KMS-11 (cell line): Measurements from ENCODE around the gene SCNN1B.
A peak's percentile ranks its signal among the peaks of the same experiment; 100 is the strongest.

Experiments used
- H2AFZ ChIP-seq: fragments of 200-600 bp; sonication (generic); 2 replicates; pipeline ENCODE4 v1.6.1; 2016; ENCODE audit warnings: antibody characterized with exemption, mixed run types, low read depth
- H3K27ac ChIP-seq: fragments of 200-600 bp; sonication (generic); 2 replicates; pipeline ENCODE4 v1.6.1; 2016; ENCODE audit warnings: mild to moderate bottlenecking, mixed run types
- H3K27me3 ChIP-seq: fragments of 200-600 bp; sonication (generic); 2 replicates; pipeline ENCODE4 v1.6.1; 2017; ENCODE audit warnings: mild to moderate bottlenecking, low read depth, mixed run types, moderate library complexity; ENCODE audit not compliant: insufficient read depth
- H3K36me3 ChIP-seq: fragments of 200-600 bp; sonication (generic); 2 replicates; pipeline ENCODE4 v1.6.1; 2017; ENCODE audit warnings: mild to moderate bottlenecking, mixed run types; ENCODE audit not compliant: insufficient read depth
- H3K4me1 ChIP-seq: fragments of 200-600 bp; sonication (generic); 2 replicates; pipeline ENCODE4 v1.6.1; 2016; ENCODE audit warnings: mild to moderate bottlenecking, low read depth, mixed run types; ENCODE audit not compliant: poor library complexity, severe bottlenecking
- H3K4me2 ChIP-seq: fragments of 200-600 bp; sonication (generic); 2 replicates; pipeline ENCODE4 v1.7.0; 2016; ENCODE audit warnings: mild to moderate bottlenecking, mixed run types
- H3K4me3 ChIP-seq: fragments of 200-600 bp; sonication (generic); IDR thresholded peaks from 2 replicates; pipeline ENCODE4 v1.6.1; 2017; ENCODE audit warnings: low read depth, low read length, mixed read lengths; ENCODE audit not compliant: insufficient read depth
- H3K79me2 ChIP-seq: fragments of 200-600 bp; sonication (generic); 2 replicates; pipeline ENCODE4 v1.6.1; 2016; ENCODE audit warnings: low read depth, mixed run types; ENCODE audit not compliant: insufficient read depth
- H3K9ac ChIP-seq: fragments of 200-600 bp; sonication (generic); 2 replicates; pipeline ENCODE4 v1.6.1; 2016; ENCODE audit warnings: mild to moderate bottlenecking, mixed run types
- H4K20me1 ChIP-seq: fragments of 200-600 bp; sonication (generic); 2 replicates; pipeline ENCODE4 v1.6.1; 2016; ENCODE audit warnings: mild to moderate bottlenecking, mixed run types; ENCODE audit not compliant: insufficient read depth
- TF ChIP-seq, protein P1 (sequence below): fragments of 200-600 bp; sonication (generic); conservative IDR thresholded peaks from 2 replicates; pipeline ENCODE4 v1.6.1; 2017; ENCODE audit warnings: low read depth, mild to moderate bottlenecking, antibody characterized with exemption, low read length, moderate library complexity, mixed read lengths

Gene SCNN1B

DNA sequence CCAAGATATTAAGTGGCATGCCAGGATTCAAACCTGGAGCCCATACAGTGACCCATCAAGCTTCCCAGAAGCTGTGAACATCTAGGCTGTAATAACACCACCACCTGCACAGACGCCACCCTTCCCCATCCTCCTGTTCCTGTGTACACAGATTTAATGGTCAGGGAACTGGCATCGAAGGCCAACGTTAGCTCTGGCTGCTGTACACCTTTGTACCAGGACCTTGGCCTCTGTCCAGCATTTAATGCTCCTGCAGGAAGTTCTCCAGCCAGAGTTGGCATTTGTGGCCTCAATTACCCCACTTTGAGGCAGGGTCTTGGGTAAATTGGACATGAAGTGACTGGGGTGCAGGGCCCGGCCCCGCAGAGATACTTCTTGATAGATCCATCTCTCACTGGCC, 49.3 kb downstream of the SCNN1B start:
- Histone ChIP-seq H4K20me1 (no peaks in the 10 kb centered on the region), H2AFZ (no peak overlapping the region), H3K27ac (no peak overlapping the region), H3K27me3 (no peaks in the 10 kb centered on the region), H3K9ac (no peak overlapping the region), H3K79me2 (no peaks in the 10 kb centered on the region), H3K4me3 (no peak overlapping the region), H3K4me2 (peak overlapping the region; percentile 37), H3K36me3 (no peaks in the 10 kb centered on the region), H3K4me1 (peaks cover 45% of the 10 kb centered on the region)
- TF ChIP-seq, protein P1, sequence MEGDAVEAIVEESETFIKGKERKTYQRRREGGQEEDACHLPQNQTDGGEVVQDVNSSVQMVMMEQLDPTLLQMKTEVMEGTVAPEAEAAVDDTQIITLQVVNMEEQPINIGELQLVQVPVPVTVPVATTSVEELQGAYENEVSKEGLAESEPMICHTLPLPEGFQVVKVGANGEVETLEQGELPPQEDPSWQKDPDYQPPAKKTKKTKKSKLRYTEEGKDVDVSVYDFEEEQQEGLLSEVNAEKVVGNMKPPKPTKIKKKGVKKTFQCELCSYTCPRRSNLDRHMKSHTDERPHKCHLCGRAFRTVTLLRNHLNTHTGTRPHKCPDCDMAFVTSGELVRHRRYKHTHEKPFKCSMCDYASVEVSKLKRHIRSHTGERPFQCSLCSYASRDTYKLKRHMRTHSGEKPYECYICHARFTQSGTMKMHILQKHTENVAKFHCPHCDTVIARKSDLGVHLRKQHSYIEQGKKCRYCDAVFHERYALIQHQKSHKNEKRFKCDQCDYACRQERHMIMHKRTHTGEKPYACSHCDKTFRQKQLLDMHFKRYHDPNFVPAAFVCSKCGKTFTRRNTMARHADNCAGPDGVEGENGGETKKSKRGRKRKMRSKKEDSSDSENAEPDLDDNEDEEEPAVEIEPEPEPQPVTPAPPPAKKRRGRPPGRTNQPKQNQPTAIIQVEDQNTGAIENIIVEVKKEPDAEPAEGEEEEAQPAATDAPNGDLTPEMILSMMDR = no peak

DNA sequence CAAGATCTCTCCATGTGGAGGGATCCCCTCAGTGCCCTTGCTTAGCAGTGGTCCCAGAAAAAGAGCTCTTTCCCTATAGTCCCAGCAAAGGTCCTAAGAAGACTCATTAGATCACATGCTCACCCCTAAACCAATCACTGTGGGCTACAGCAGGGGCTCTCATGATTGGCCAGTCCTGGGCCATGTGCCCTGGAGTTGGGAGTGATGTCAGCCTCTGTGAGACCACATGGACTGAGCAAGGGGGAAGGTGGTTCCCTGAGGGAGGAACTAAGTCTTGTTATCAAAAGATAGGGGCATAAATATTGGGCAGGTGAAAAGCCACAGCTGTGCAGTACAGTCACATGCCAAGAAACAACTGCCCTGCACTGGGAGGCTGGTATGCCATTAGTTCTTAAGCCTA, 51.3 kb downstream of the SCNN1B start:
- Histone ChIP-seq H3K27me3 (no peaks in the 10 kb centered on the region), H2AFZ (no peak overlapping the region)
- TF ChIP-seq, protein P1 = no peak

DNA sequence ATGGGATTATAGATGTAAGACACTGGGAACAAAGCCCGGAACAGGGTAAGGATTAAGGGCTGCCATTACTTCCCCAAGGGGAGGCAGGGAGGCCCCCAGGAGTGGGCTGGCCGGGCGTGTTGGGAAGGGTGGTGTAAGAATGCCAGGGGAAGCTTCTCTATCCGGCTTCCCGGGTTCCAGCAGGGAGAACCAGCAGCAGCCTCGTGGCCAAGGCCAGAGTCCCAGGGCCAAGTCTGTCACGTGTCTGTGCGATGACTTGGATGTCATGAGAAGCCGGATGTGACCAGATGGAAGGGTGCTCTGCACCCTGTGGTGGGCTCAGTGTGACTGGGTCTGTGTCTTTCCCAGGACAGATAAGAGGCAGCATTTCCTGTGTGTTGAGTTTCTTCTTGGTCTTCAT, 52.1 kb downstream of the SCNN1B start:
- Histone ChIP-seq H3K4me3 (no peak overlapping the region), H3K36me3 (no peaks in the 10 kb centered on the region), H3K9ac (no peak overlapping the region), H3K27me3 (no peaks in the 10 kb centered on the region), H3K27ac (no peak overlapping the region), H3K79me2 (no peaks in the 10 kb centered on the region), H3K4me2 (no peak overlapping the region), H4K20me1 (no peaks in the 10 kb centered on the region), H2AFZ (no peak overlapping the region), H3K4me1 (peaks cover 68% of the 10 kb centered on the region)
- TF ChIP-seq, protein P1 = no peak

More for the DNA sequence above, 51.3 kb downstream of the SCNN1B start:
- Histone ChIP-seq H4K20me1 (no peaks in the 10 kb centered on the region), H3K4me1 (peaks cover 63% of the 10 kb centered on the region), H3K4me3 (no peak overlapping the region), H3K27ac (no peak overlapping the region), H3K4me2 (no peak overlapping the region; the same call in 1 of the 2 replicates), H3K36me3 (no peaks in the 10 kb centered on the region), H3K9ac (no peak overlapping the region), H3K79me2 (no peaks in the 10 kb centered on the region)

DNA sequence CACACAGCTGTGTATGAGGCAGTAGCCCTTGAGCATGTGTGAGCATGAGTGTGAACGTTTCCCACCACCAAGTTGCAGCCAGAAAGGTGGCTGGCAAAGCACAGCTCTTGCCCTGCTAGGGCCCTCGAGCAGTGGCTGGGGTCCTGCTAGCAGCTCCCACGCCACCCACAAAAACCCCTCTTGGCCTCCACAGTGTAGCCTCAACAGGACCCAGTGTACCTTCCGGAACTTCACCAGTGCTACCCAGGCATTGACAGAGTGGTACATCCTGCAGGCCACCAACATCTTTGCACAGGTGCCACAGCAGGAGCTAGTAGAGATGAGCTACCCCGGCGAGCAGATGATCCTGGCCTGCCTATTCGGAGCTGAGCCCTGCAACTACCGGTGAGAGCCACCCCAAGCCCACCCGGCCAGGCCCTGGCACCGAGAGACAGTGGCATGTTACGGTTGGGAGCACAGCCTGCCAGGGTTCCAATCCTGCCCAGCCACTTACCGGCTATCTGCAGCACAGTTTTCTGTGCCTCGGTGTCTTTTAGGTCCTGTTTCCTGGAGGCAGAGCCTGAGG, 53.1 kb downstream of the SCNN1B start:
- TF ChIP-seq, protein P1 = no peak
- Histone ChIP-seq H4K20me1 (no peaks in the 10 kb centered on the region), H3K36me3 (no peaks in the 10 kb centered on the region), H3K4me2 (no peak overlapping the region), H3K9ac (no peak overlapping the region), H3K27ac (no peak overlapping the region), H2AFZ (no peak overlapping the region), H3K27me3 (no peaks in the 10 kb centered on the region), H3K4me1 (peaks cover 67% of the 10 kb centered on the region), H3K79me2 (no peaks in the 10 kb centered on the region), H3K4me3 (no peak overlapping the region)
